Measurements from ENCODE around the gene GNB4.

GRCh38 chr3:179449636-179450035 lies 1.6 kb downstream of the GNB4 start:
- TF ChIP-seq CTCF (IDR thresholded peaks at IDR 0.05), result no peak
- TF ChIP-seq POLR2A (IDR thresholded peaks at IDR 0.05), result no peak

All from vagina (tissue), 2 donors.